Psoas muscle (tissue), 8 donors: Measurements from ENCODE around the gene RDH5. TPM values are rescaled to one million over a fixed set of nuclear protein-coding genes. Genes with fewer than 3 reads are reported as not detected.

ENCODE experiments used
- ATAC-seq, 4 donors: fragments of 200-7000 bp; cut with Tn5 transposase; one replicate each; pipeline ENCODE4 v1.9.1; 2020; ENCODE audit warnings: moderate library complexity in 3 of 4, mild to moderate bottlenecking in 2 of 4
- DNase-seq, 2 donors: peaks; one replicate each; pipeline ENCODE4 v3.0.0-alpha.2; 2020
- H3K27ac ChIP-seq: fragments of 200-600 bp; one replicate; pipeline ENCODE4 v1.8.0; 2022
- H3K27me3 ChIP-seq, 3 donors: fragments of 200-600 bp in 1 of 3; one replicate each; pipeline versions ENCODE4 v1.6.1 to v1.8.0; 2013 to 2022; ENCODE audit warnings: low read length in 2 of 3, mild to moderate bottlenecking in 2 of 3, moderate library complexity in 1 of 3; ENCODE audit not compliant: insufficient read depth in 3 of 3
- H3K36me3 ChIP-seq, 2 donors: fragments of 200-600 bp in 1 of 2; one replicate each; pipeline versions ENCODE4 v1.6.1 to v1.8.0; 2013 to 2022; ENCODE audit warnings: low read depth in 1 of 2, mild to moderate bottlenecking in 1 of 2, moderate library complexity in 1 of 2; ENCODE audit not compliant: insufficient read depth in 1 of 2
- H3K4me1 ChIP-seq: fragments of 200-600 bp; one replicate; pipeline ENCODE4 v1.8.0; 2022
- H3K4me3 ChIP-seq: fragments of 200-600 bp; one replicate; pipeline ENCODE4 v1.8.0; 2022; ENCODE audit warnings: mild to moderate bottlenecking
- H3K9me3 ChIP-seq: fragments of 200-600 bp; one replicate; pipeline ENCODE4 v1.8.0; 2022
- CTCF ChIP-seq: fragments of 200-600 bp; IDR thresholded peaks from one replicate; pipeline ENCODE4 v1.8.0; 2022; ENCODE audit warnings: antibody characterized with exemption
- WGBS, 3 donors: extraction: QIAGEN DNeasy Blood & Tissue Kit; methylation state at CpG; one replicate each; pipeline versions ENCODE4 v1.1.6 to v1.1.7; 2013; 5-methylcytosine and 5-hydroxymethylcytosine counted together
- intact Hi-C, 2 donors: fragments of 100-400 bp; cut with DNase I; formaldehyde crosslinking; loops; one replicate each; pipeline versions ENCODE4 v1.11.0 to v1.14.2; 2022
- polyA plus RNA-seq, 3 donors: library from polyadenylated mRNA; stranded (reverse); fragments of 200-250 nt; gene quantifications; one replicate each; pipeline ENCODE4 v1.2.3, GENCODE V29; 2013
- total RNA-seq, 4 donors: library from RNA; stranded (reverse); fragmentation: NEBNext Ultra II Directional in 2 of 4; extraction: Animal tissue kit (Norgen Biotek cat#: 25700) in 2 of 4; gene quantifications; one replicate each; pipeline versions ENCODE4 v1.2.1 to v1.2.4, GENCODE V29; 2021 to 2023
- donor health status: healthy with polysubstance abuse.
- donor health status: DM: no; HTN: no; CAD: no; lungs with moderate emphysema.
- donor health status: Bipolar disorder and iron deficiency.
- donor health status: healthy.
- donor health status: DM: yes; HTN: yes; CAD: no.
- donor health status: DM: no; HTN: no; CAD: no.
- donor health status: DM: no; HTN: no; CAD: no.
- donor health status: DM: yes; HTN: yes; CAD: no.

Gene RDH5
- total and polyA plus RNA-seq, 7 donors: 7.0 to 25.4 (median 11.9) TPM

- peak; percentile 90 to 96 for DNase-seq
- Histone ChIP-seq H3K36me3 (peaks cover 6 to 34% of the 10 kb centered on the region in 2 donors), H3K27ac (peak overlapping the region; percentile 92), H3K9me3 (no peaks in the 10 kb centered on the region), H3K27me3 (no peaks in the 10 kb centered on the region), H3K4me3 (peak overlapping the region; percentile 52), H3K4me1 (peaks cover 89% of the 10 kb centered on the region)
- intact Hi-C loops: loop anchor here in 1 of 2 donors (1.0 to 2.0 kb wide), 2 partner anchors 16 to 40 kb away; a partner anchor contains a TSS
- ATAC-seq: peak; percentile 71 to 75 (median 72)
- WGBS, 3 donors: 7 to 21% (median 8%) methylated on average over 9 of the region's 9 CpGs
- peak; percentile 78 for TF ChIP-seq CTCF
Measured at GRCh38 chr12:55720894-55721444, 776 bp downstream of the RDH5 start.

GRCh38 chr12:55721601-55722213 is 1.5 kb downstream of the RDH5 start:
- peak overlapping the region; percentile 52 for H3K4me3 ChIP-seq
- H3K4me1 ChIP-seq: peaks cover 95% of the 10 kb centered on the region
- no peak for TF ChIP-seq CTCF
- H3K27me3 ChIP-seq: no peaks in the 10 kb centered on the region
- H3K27ac ChIP-seq: peak overlapping the region; percentile 92
- WGBS, 3 donors: 41 to 55% (median 47%) methylated on average over 14 of the region's 14 CpGs
- H3K36me3 ChIP-seq: peaks cover 7 to 42% of the 10 kb centered on the region in 2 donors
- no peak for ATAC-seq
- no peaks in the 10 kb centered on the region for H3K9me3 ChIP-seq
- DNase-seq: peak; percentile 40 to 67
- intact Hi-C loops: loop anchor here in 1 of 2 donors (2.0 kb wide), 1 partner anchor 17 kb away; no protein-coding TSS in a partner anchor

- H3K4me1 ChIP-seq: peaks cover 94% of the 10 kb centered on the region
- peak overlapping the region; percentile 92 for H3K27ac ChIP-seq
- no peaks in the 10 kb centered on the region for H3K9me3 ChIP-seq
- peaks cover 7 to 50% of the 10 kb centered on the region in 2 donors for H3K36me3 ChIP-seq
- ATAC-seq: no peak
- no peaks in the 10 kb centered on the region for H3K27me3 ChIP-seq
- H3K4me3 ChIP-seq: peak overlapping the region; percentile 29
- 64 to 87% (median 72%) methylated on average over 8 of the region's 8 CpGs for WGBS, 3 donors
- no peak for TF ChIP-seq CTCF
- intact Hi-C loops: no loop called here
- DNase-seq: peak; percentile 13 to 59
Measured at GRCh38 chr12:55722948-55723347, 2.8 kb downstream of the RDH5 start.

GRCh38 chr12:55723516-55724225 is 3.5 kb downstream of the RDH5 start:
- H3K4me1 ChIP-seq: peaks cover 86% of the 10 kb centered on the region
- 19 to 49% (median 26%) methylated on average over 10 of the region's 10 CpGs for WGBS, 3 donors
- no peaks in the 10 kb centered on the region for H3K27me3 ChIP-seq
- TF ChIP-seq CTCF: no peak
- peak overlapping the region; percentile 29 for H3K4me3 ChIP-seq
- ATAC-seq (no peak), DNase-seq (peak; percentile 16 to 50)
- H3K27ac ChIP-seq: peak overlapping the region; percentile 92
- intact Hi-C loops: no loop called here
- H3K36me3 ChIP-seq: peaks cover 7 to 50% of the 10 kb centered on the region in 2 donors
- no peaks in the 10 kb centered on the region for H3K9me3 ChIP-seq
